Progenitor cell of endocrine pancreas (in vitro differentiated cells): ENCODE results near the gene SLC9A9. TPM values are rescaled to one million over a fixed set of nuclear protein-coding genes. Genes with fewer than 3 reads are reported as not detected.

Experiments
- DNase-seq: peaks from one replicate; pipeline ENCODE4 v3.0.0; 2021; ENCODE audit warnings: low spot score; ENCODE audit not compliant: unreplicated experiment
- H3K27ac Mint-ChIP-seq: 2 replicates; pipeline ENCODE4 v1.8.0; 2021; ENCODE audit warnings: mild to moderate bottlenecking, moderate library complexity, mixed read lengths
- H3K27me3 Mint-ChIP-seq: 2 replicates; pipeline ENCODE4 v1.8.0; 2021; ENCODE audit warnings: mixed read lengths
- H3K36me3 Mint-ChIP-seq: 2 replicates; pipeline ENCODE4 v1.8.0; 2022; ENCODE audit warnings: mixed read lengths; ENCODE audit not compliant: insufficient read depth
- H3K4me1 Mint-ChIP-seq: 2 replicates; pipeline ENCODE4 v1.8.0; 2021; ENCODE audit warnings: low read depth, mixed read lengths
- H3K4me3 Mint-ChIP-seq: 2 replicates; pipeline ENCODE4 v1.8.0; 2021; ENCODE audit warnings: low read depth, mild to moderate bottlenecking, moderate library complexity, mixed read lengths
- H3K9me3 Mint-ChIP-seq: 2 replicates; pipeline ENCODE4 v1.8.0; 2021; ENCODE audit warnings: low read depth, mixed read lengths
- CTCF ChIP-seq: fragments of 200-600 bp; sonication (generic); IDR thresholded peaks from one replicate; pipeline ENCODE4 v1.5.0; 2021; ENCODE audit warnings: antibody characterized with exemption, mild to moderate bottlenecking; ENCODE audit not compliant: unreplicated experiment
- total RNA-seq: library from RNA; stranded (reverse); gene quantifications from 2 replicates; pipeline ENCODE4 v1.2.1, GENCODE V29; 2021

The SLC9A9 gene
- total RNA-seq, 1 donor from 2014 or later: 0.17 TPM

- H3K27me3 Mint-ChIP-seq: peaks cover 3% of the 10 kb centered on the region
Measured at GRCh38 chr3:143753456-143753855, 94.8 kb downstream of the SLC9A9 start.

GRCh38 chr3:143753006-143753405, 95.3 kb downstream of the SLC9A9 start:
- Mint-ChIP-seq H3K36me3 (no peaks in the 10 kb centered on the region), H3K27ac (no peak overlapping the region), H3K4me1 (no peaks in the 10 kb centered on the region), H3K9me3 (no peaks in the 10 kb centered on the region), H3K4me3 (no peak overlapping the region), H3K27me3 (peaks cover 3% of the 10 kb centered on the region)
- DNase-seq: no peak
- TF ChIP-seq CTCF: no peak

More at GRCh38 chr3:143753456-143753855, 94.8 kb downstream of the SLC9A9 start:
- no peaks in the 10 kb centered on the region for H3K4me1 Mint-ChIP-seq
- H3K4me3 Mint-ChIP-seq: no peak overlapping the region
- TF ChIP-seq CTCF: no peak
- H3K27ac Mint-ChIP-seq: no peak overlapping the region
- no peaks in the 10 kb centered on the region for H3K36me3 Mint-ChIP-seq
- H3K9me3 Mint-ChIP-seq: no peaks in the 10 kb centered on the region
- DNase-seq: no peak

GRCh38 chr3:143751643-143752178, 96.6 kb downstream of the SLC9A9 start:
- Mint-ChIP-seq H3K4me1 (no peaks in the 10 kb centered on the region), H3K27ac (no peak overlapping the region), H3K4me3 (no peak overlapping the region)

GRCh38 chr3:143750841-143751240, 97.4 kb downstream of the SLC9A9 start:
- no peak for DNase-seq
- no peaks in the 10 kb centered on the region for H3K36me3 Mint-ChIP-seq
- H3K27ac Mint-ChIP-seq: no peak overlapping the region
- no peaks in the 10 kb centered on the region for H3K4me1 Mint-ChIP-seq
- TF ChIP-seq CTCF: no peak
- H3K9me3 Mint-ChIP-seq: no peaks in the 10 kb centered on the region
- peaks cover 3% of the 10 kb centered on the region for H3K27me3 Mint-ChIP-seq
- no peak overlapping the region for H3K4me3 Mint-ChIP-seq

More at GRCh38 chr3:143751643-143752178, 96.6 kb downstream of the SLC9A9 start:
- TF ChIP-seq CTCF: no peak
- Mint-ChIP-seq H3K9me3 (no peaks in the 10 kb centered on the region), H3K27me3 (peaks cover 3% of the 10 kb centered on the region), H3K36me3 (no peaks in the 10 kb centered on the region)
- DNase-seq: no peak

- H3K27ac Mint-ChIP-seq: no peak overlapping the region
- TF ChIP-seq CTCF: no peak
Measured at GRCh38 chr3:143749926-143750325, 98.3 kb downstream of the SLC9A9 start.

More at GRCh38 chr3:143749926-143750325, 98.3 kb downstream of the SLC9A9 start:
- Mint-ChIP-seq H3K4me3 (no peak overlapping the region), H3K27me3 (peaks cover 3% of the 10 kb centered on the region), H3K4me1 (no peaks in the 10 kb centered on the region), H3K9me3 (no peaks in the 10 kb centered on the region), H3K36me3 (no peaks in the 10 kb centered on the region)
- DNase-seq: no peak
